IPS-NIHi7 (cell line): ENCODE results near the gene MRPL39.

ENCODE experiments used
- DNase-seq: peaks from one replicate; pipeline ENCODE4 v3.0.0; 2012; ENCODE audit warnings: mixed read lengths; ENCODE audit errors: extremely low spot score

Gene MRPL39

GRCh38 chr21:25614441-25614840, 7.2 kb upstream of the MRPL39 start:
- no peak for DNase-seq

GRCh38 chr21:25608044-25608737, 910 bp upstream of the MRPL39 start:
- peak; percentile 81 for DNase-seq

- DNase-seq: no peak
Measured at GRCh38 chr21:25589887-25590286, 17.4 kb downstream of the MRPL39 start.

GRCh38 chr21:25586791-25587190, 20.5 kb downstream of the MRPL39 start:
- DNase-seq: no peak

- DNase-seq: no peak
Measured at GRCh38 chr21:25586326-25586725, 21.0 kb downstream of the MRPL39 start.

GRCh38 chr21:25584833-25585676, 22.2 kb downstream of the MRPL39 start:
- DNase-seq: no peak

- DNase-seq: no peak
Measured at GRCh38 chr21:25583370-25584130, 23.7 kb downstream of the MRPL39 start.

GRCh38 chr21:25582888-25583287, 24.4 kb downstream of the MRPL39 start:
- no peak for DNase-seq

GRCh38 chr21:25582164-25582790, 25.0 kb downstream of the MRPL39 start:
- no peak for DNase-seq

GRCh38 chr21:25581582-25581981, 25.7 kb downstream of the MRPL39 start:
- DNase-seq: no peak

- DNase-seq: no peak
Measured at GRCh38 chr21:25580912-25581260, 26.4 kb downstream of the MRPL39 start.

- DNase-seq: no peak
Measured at GRCh38 chr21:25579226-25580013, 27.9 kb downstream of the MRPL39 start.

GRCh38 chr21:25578056-25578961, 29.0 kb downstream of the MRPL39 start:
- no peak for DNase-seq

- DNase-seq: no peak
Measured at GRCh38 chr21:25577424-25578055, 29.7 kb downstream of the MRPL39 start.

- DNase-seq: no peak
Measured at GRCh38 chr21:25573409-25574206, 33.7 kb downstream of the MRPL39 start.

GRCh38 chr21:25572861-25573310, 34.4 kb downstream of the MRPL39 start:
- no peak for DNase-seq

- no peak for DNase-seq
Measured at GRCh38 chr21:25571726-25572121, 35.6 kb downstream of the MRPL39 start.

GRCh38 chr21:25569711-25570110, 37.6 kb downstream of the MRPL39 start:
- no peak for DNase-seq

GRCh38 chr21:25569084-25569483, 38.2 kb downstream of the MRPL39 start:
- no peak for DNase-seq
